Middle frontal gyrus (tissue), 1 donor: ENCODE measurements around the gene MSX2.
A peak's percentile ranks its signal among the peaks of the same experiment; 100 is the strongest.

Source experiments
- DNase-seq: peaks from one replicate; pipeline ENCODE4 v3.0.0-alpha.2; 2015; ENCODE audit warnings: low spot score; ENCODE audit errors: extremely low spot score

MSX2 gene

DNA sequence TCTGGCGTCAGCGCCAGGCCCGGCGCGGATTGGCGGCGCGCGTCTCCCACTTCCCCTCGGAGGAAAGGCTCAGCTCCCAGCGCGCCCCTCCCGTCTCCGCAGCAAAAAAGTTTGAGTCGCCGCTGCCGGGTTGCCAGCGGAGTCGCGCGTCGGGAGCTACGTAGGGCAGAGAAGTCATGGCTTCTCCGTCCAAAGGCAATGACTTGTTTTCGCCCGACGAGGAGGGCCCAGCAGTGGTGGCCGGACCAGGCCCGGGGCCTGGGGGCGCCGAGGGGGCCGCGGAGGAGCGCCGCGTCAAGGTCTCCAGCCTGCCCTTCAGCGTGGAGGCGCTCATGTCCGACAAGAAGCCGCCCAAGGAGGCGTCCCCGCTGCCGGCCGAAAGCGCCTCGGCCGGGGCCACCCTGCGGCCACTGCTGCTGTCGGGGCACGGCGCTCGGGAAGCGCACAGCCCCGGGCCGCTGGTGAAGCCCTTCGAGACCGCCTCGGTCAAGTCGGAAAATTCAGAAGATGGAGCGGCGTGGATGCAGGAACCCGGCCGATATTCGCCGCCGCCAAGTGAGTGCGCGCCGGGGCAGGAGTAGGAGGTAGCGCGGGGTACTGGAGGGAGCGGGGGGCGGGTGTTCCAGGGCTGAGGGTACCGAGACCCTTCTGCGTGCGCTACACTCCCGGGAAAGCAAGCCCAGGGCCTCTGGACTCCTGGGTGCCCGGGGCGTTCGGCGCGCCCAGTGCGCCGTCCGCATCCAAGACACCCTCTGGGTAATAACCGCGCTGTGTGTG, at the start of gene MSX2:
Gene MSX2 (plus strand): TSS at position 99 of the 777 bp plus-strand sequence. CDS start 78 bp downstream, at position 177.
- DNase-seq, result peak; percentile 31

DNA sequence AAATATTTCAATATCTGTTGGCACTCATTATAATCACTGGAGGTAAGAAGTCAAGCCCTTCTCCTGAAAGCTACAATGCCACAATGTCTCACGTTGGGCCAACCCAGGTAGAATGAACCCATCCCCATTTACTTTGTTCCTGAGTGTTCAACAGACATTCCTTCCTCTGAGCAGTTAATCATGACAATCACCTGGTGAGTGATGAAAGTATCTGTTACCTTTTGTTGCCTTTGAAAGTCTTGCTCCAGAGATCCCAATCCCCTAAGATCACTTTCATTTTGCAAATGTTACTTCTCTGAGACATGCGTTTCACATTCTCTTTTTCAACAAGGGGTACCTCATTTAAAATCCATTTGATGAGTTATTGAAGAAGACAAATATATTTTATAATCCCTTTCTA, 49.3 kb upstream of the MSX2 start:
- no peak for DNase-seq

DNA sequence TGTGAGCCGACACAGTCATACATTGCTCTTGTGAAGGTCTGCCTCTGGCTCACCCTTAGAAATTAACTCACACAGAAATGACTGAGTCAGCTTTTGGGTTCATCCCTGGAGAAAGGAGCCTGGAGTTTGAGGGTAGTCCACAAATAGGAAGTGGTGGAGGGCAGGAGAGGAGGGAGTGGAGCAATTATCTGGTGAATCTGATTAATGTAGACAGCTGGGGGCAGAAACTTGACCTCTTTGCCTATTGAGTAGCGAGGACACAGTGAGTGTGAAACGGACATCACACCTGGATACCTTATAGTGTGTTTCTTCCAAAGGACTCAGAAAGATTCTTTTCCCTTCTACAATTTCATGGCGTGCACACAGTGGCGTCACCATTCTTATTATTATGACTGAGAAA, 48.5 kb upstream of the MSX2 start:
- no peak for DNase-seq

DNA sequence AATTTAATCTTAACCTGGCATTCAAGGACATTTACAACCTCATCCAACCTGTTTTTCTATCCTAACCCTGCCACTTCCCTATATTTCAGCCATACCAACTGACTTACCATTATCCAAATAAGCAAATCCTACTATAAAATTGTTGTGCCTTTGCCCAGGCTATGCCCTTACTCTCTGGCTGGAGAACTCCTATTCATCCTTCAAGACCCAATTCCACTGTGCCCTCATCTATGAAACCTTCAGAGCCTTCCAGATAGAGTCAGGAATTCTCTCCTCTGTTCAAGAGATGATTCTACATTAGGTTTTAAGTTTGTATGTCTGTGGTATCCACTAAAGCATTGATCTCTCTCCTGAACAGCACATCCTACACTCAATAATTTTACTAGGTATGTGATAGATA, 46.3 kb upstream of the MSX2 start:
- DNase-seq, result no peak

DNA sequence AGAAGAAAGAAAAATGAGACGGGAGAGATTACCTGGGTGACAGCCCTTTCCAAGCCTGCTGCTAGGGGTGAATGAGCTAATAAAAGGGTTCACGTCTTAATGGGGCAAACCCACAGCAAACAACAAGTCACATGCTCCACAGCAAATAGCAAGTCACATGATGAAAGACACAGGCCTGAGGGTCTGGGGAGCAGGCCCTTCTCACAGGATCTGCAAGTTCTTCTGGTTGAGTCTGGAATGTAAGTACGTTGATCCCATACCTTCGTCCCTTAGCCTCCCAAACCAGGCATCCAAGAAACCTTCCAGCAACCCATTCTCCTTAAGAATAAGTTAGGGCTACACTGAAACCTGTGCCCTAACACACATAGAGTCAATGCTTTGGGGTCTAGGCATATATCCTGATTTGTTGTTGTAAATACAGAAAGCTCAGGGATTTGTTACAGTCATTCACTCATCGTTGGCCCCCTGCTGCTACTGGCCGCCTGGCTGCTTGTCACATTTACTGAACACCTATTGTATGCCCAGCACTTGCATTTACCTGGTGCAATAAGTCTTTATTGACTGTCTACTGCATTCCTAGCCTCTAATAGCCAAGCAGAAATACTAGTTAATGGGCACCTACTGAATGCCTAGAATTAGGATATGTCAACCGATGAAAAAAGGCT, 43.3 kb upstream of the MSX2 start:
- DNase-seq, result no peak

DNA sequence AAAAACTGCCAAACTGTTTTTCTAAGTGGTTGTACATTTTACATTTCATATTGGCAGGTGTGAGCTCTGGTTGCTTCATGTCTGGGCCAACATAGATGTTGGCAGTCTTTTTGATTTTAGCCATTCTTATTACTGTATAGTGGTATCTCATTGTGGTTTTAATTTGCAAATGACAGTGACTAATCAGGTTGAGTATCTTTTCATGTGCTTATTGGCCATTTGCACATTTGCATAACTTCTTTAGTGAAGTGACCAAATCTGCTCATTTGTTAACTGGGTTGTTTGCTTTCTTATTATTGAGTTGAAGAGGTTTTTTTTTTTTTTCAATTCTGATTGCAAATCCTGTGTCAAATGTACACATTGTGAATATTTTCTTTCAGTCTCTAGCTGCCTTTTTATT, 36.9 kb upstream of the MSX2 start:
- no peak for DNase-seq

DNA sequence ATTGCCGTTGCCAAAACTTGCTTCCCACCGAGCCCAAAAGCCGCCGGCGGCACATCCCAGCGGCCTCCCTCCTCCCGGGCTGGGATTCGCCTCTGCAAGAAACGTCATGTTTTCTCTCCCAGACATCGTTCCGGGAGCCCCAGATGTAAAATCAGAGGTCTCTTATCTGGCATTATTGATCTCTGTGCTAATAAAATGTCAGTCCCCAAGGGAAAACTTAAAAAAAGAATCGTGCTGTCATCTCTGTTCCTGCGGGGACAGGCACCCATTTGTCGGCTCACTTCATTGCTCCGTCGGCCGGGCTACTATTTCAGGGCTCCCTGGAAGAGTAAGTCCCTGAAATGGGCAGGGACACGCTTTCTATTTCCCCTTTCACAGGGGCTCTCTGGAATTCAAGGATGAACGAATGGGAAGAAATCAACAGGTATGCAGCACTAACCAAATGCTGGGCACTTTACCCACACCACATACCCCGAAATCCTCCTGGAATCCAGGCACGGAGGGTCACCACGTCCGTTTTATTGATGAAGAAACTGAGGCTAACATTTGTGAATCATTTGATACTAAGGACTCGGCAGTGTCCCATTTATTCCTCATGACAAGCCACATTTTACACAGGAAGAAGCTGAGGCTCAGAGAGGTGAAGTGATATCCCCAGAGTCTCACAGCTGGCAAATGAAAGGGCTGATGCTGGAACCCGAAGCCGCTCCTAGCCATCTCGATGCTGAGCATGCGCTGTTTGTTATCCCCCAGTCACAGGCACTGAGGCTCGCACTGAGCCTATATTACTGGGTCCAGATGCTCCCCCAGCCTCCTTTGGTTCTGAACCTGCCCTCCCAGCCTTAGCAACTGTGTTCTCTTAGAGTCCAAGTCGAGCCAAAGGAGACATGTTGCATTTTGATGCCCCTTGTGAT, 35.7 kb upstream of the MSX2 start:
- no peak for DNase-seq

DNA sequence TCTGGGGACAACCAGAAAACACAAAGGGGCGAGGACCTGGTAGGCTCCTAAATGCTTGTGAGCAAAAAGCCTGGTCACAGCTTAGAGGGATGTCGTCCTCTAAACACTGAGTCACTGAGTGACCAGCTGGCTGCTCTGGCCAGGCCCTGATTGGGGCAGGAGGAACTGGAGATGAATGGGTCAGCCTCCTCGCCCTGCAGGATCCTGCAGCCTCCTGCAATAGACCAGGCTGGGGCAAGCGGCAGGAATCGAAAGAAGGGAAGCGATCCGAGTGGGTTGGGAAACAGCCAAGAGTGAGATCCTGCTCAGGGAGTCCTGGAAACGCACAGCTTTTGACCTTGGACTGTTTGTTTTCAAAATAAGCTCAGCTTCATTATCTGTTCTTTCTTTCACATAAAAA, 34.1 kb upstream of the MSX2 start:
- no peak for DNase-seq

DNA sequence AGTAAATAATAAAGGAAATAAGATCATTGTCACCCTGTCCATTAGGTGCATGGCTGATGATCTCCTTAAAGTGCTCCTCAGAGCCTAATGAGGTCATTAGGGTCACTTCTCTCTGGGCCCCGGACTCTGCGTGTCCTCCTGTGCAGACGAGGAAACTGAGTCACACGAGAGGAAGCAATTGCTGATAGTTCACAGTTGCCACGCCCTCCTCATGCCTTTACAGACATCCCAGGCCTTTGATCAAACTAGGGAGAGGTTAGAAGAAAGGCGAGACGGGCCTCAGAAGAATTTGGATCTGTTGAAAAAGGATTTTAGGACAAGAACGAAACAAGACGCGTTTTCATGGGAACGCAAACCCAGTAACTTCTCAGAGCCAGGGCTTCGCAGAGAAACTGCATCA, 32.0 kb upstream of the MSX2 start:
- no peak for DNase-seq

DNA sequence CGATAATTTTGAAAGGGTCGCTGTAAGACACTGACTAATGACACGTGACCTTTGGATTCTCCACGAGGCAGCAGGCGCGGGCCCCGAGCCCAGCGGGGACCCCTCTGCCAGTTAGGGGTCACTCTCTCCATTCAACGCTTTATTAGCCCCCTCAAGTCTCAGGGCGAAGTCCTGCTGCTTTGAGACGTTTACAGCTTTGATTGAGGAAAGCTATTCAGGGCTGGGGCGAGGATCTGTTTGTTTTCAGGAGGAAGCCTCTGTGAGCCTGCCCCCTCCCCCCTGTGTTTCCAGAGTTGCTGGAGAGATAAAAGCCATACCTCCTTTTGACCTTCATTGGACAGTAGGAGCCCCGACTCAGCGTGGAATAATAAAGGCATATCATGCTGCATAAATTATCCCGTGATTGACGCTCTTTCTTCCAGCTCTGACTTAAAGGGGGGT, 31.4 kb upstream of the MSX2 start:
- no peak for DNase-seq

DNA sequence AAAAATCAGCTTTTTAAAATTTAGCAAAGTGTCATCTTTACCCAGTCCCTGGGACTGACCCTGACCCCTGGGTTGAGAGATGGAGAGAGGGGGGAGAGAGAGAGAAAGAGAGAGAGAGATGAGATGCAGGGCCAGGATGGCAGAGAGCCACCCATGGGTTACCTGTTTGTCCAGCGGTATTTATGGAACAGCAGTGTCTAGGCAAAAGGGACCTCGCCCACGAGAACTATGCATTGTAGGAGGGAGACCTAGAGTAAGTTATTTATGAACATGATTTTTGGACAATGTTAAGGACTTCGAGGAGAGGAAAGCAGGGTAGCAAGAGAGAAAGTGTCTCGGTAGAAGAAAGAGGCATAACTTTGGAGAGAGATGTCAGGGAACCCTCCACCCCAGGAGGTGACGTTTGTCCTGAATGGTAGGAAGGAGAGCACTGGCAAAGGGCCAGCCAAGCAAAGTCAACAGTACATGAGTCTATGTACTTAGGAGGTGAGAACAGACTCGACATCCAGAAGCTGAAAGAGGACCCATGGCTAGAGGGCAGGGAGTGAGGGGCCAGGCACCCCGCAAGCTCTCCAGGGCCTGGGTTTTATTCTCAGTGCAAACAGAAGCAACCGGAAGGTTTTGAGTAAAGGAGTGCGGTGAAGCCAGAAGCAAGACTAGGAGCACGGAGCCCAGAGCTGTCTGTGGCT, 30.5 kb upstream of the MSX2 start:
- no peak for DNase-seq

DNA sequence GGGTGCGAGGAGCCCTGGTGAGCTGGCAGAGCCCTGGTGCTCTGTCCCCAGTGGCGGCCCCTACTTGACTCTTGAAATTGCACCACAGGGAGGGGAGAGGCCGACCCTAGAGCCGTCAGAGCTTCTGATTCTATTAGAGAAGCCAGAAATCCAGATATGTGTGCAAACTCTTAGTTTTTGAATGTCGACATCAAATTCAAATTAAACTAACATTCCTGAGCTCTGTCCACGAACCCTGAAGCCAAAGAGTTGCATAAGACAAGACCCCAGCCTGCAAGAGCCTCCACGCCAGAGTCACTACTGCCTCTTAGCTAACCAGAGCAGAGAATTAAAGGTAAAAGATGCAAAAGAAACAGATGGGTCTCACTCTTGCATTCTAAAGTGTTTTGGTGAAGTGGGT, 29.8 kb upstream of the MSX2 start:
- no peak for DNase-seq

DNA sequence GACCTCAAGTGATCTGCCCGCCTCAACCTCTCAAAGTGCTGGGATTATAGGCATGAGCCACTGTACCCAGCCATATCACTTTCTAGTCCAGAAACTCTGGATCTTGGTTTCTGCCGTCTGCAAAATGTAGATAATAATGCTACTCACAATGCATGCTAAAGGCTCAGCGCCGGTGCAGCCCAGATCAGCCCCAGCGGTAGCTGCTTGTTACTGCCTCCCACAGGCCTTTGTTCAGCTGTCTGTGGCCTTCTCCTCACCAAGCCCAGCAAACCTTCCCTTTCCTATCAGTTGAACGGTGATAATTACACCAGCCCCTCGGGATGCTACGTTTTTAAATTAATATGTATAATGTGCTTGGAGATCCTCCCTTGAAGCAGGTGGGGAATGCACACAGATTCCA, 26.2 kb upstream of the MSX2 start:
- DNase-seq, result no peak

DNA sequence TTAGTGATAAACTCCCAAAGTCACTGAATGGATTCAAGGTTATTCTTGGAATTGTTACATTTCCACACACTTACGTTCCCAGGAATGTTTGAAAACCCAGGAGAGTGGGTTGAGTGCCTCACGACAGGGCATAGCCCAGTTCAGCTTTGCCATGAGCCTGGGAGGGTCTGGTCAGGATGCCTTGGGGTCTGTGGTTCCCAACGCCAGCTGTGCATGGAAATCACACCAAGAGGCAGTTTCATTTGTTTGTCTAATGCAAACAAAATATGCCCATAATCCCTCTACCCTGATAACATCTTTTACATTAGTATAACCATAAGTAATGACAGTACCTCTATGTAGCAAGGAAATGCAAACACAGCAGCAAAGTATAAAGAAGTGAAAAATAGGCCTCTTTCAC, 25.3 kb upstream of the MSX2 start:
- DNase-seq, result no peak

DNA sequence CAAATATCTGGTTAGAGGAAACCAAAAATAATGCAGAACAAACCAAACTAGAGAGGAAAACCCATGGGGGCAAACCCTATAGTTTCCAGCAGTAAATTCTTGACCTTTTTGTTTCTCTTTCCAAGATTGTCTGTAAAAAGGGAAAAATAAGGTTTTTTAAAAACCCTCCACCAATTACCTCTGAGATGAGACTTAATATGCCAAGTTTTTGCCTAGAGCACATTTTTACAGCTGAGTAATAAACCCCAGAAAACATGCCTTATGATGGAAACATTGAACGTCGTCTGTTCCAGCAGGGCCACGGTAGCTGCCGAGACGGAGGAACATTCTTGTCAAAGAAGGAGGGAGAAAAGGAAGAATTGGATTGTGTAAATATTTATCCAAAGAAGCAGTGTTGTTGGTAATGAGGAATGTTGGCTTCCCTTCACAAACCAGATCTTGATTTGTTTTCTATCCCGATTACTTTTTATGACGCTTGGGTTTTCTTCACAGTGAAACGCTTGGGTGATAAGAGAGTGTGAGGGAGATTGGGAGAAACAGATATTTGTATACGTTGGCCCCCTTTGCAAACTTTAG, 17.3 kb upstream of the MSX2 start:
- DNase-seq, result no peak

DNA sequence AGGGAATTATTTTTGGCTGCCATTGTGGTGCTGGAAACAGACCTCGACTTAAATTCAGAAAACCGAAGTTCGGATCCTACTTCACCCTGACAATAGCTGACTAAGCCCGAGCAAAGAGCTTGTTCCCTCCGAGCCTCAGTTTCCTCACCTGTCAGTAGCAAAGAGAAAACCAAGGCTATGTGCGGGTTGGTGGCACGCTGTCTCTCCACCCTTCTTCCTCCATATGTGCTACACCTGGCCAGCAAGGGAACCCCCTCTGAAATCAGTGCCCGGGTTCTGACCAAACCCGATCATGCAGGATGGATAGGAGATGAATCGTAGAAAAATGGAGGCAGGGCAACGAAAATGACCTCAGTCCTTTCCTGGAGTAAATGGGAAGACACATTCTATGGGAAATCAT, 16.7 kb upstream of the MSX2 start:
- no peak for DNase-seq

DNA sequence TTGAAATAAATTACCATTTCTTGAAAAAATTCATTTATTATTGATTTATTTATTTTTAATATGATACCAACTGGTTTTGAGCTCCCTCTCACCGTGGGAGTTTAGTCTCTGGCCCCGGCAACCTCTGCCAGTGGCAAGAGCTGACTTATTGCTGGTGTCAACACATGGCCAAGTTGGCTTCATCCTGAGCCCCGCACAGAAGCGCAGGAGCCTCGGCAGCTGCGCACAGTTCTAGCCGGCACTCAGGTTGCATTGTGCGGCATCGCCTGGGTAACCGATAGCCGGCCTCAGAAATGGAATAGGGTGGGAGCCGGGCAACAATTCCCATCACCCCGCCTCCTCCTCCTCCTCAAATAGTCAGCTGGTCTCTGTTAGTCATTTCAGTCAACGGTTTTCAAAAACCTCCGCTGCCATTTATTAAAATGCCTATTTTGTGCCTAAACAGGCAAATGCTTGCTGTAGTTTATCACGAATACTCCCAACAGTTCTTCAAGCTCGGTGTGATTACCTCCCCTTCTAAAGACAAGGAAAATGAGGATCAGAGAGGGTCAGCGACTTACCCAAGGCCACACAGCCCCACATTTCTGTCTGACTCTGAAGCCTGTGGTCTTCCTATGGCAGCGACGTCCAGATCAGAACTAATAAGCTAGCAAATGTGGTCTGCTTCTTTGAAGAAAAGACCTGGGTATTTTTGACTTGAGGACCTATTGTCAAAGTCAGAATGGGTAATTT, 15.7 kb upstream of the MSX2 start:
- DNase-seq, result no peak

DNA sequence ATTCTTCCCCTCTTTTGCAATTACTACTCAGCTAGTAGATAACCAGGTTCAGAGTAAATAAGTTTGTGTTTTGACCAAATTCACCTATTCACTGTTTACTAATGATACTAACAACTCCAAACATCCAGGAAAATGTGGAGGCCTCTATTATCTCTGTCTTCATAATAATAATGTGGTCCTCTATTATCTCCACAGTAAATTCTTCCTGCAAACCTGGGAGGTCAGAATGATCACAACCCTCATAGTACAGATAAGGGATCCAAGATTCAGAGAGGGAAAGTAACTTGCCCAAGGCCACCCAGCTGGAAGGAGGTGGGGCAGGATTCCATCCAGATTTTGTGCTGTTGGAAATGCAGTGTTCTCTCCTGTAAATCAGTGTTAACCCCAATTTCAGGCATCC, 9.6 kb upstream of the MSX2 start:
- no peak for DNase-seq

DNA sequence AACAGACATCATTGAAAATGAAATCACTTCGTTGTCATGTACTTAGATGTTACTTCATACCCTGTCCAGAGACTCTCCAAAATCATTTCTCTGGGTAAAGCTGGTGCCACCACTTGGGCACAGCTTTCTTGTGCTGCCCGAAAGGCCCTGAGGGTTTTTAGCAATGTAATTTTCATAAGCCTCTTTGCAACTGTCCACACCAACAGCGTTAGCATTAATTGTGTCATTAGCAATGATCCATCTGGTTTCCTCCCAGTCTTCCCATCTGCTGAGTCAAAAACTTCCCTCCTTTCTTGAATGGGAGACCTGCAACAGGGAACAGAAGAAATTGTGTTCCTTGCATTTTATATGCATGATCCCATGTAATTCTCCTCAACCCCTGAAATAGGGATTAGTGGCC, 8.6 kb upstream of the MSX2 start:
- no peak for DNase-seq

DNA sequence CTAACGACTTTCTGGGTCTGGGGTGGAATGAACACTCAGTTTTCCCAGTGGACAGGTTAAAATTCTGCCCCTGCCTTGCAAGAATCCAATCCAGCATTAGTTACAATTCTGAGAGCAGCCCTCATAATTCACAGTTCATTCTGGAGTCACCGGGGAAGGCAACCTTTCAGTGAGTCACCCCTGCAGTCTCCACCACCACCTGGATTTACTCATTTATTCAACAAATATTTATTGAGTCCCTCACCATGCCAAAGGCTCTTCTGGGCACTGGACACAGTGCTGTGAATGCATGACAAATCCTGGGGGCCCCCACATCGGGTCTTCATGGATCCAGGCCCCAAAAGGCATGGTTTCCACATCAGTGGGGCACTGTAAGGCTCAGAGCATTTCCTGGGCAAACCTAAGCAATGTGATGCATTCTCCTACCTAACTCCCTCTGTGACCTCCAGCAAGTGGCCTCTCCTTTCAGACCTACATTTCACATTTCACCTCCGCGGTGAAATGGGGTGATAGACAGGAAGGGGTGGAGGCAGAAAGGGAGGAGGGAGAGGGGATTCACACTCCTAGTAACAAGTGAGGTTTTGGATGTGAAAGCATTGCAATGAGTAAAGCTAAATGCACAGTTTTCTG, 6.4 kb upstream of the MSX2 start:
- DNase-seq, result no peak
